Left renal cortex interstitium (tissue), 4 donors: ENCODE measurements around the gene PTPN20. TPM values are rescaled to one million over a fixed set of nuclear protein-coding genes. Genes with fewer than 3 reads are reported as not detected.
A peak's percentile ranks its signal among the peaks of the same experiment; 100 is the strongest.

Experiments used
- DNase-seq, 4 donors: peaks; one replicate each; pipeline ENCODE4 v3.0.0-alpha.2; 2013; ENCODE audit warnings: low read depth in 4 of 4, low spot score in 2 of 4, missing footprints in 1 of 4
- polyA plus RNA-seq, 4 donors: library from polyadenylated mRNA; unstranded; fragments of 120-200 nt; gene quantifications; one replicate each; pipeline ENCODE4 v1.2.1, GENCODE V29; 2013; ENCODE audit not compliant: insufficient read length in 4 of 4

Gene PTPN20
- polyA plus RNA-seq, 4 donors = 1.4 to 4.1 (median 3.3) TPM

GRCh38 chr10:47019155-47020145, 108.2 kb downstream of the PTPN20 start:
- no peak for DNase-seq

- DNase-seq = no peak
Measured at GRCh38 chr10:47020471-47020870, 109.2 kb downstream of the PTPN20 start.

- DNase-seq = no peak
Measured at GRCh38 chr10:47021850-47022249, 110.6 kb downstream of the PTPN20 start.

GRCh38 chr10:47022311-47023131, 111.3 kb downstream of the PTPN20 start:
- no peak for DNase-seq

DNA sequence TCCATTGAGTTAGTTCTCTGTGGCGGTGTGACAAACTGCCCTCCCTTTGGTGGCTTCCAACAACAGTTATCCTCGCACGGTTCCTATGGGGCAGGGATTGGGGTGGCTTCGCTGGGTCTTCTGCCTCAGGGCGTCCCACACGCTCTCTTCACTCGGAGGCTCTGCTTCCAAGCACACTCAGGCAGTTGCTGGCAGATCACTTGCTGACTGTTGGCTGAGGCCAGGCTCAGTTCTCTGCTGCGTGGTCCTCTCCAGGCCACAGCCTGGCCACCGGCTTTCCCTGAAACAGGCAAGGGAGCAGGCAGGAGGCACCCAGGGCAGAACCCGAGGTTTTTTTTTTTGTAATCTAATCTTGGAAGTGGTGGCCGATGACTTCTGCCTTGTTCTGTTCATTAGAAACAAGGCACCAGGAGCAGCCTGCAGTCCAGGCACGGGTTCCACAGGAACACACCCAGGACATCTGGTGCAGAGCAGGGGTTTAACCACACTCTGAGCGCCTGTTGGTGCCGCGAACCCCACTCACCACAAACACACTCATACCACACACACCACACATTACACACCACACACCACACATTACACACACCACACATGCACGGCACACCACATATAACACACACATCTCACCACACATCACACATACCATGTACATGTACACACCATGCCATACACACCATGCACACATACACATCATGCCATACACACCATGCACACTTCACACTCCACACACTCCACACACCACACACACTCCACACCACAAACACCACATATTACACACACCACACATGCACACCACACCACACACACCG, 112.2 kb downstream of the PTPN20 start:
- no peak for DNase-seq

DNA sequence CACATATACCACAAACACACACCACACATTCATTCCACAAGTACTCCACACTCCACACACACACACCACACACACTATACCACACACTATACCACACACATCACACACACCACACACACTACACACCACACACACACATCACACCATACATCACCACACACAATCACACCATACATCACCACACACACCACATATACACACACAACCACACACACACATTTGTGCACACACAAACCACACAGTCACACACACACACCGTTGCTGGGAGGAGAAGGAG, 112.8 kb downstream of the PTPN20 start:
- no peak for DNase-seq

GRCh38 chr10:47024399-47025252, 113.4 kb downstream of the PTPN20 start:
- DNase-seq = peak in 1 of 4 donors; percentile 39

DNA sequence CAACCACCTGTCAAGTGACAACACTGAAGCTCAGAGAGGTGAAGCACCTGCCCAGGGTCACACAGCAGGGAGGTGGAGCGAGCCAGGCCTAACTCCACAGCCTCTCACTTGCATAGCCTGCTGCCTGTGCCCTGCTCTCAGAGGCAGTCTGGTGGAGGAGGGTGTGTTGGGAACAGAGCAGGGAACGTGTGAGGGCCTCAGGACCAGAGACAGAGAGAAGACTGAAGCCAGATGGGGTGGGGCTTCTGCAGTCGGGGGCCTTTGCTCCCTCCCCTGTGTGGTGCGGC, 114.0 kb downstream of the PTPN20 start:
- DNase-seq = no peak

- DNase-seq = no peak
Measured at GRCh38 chr10:47025540-47026300, 114.5 kb downstream of the PTPN20 start.

- no peak for DNase-seq
Measured at GRCh38 chr10:47026301-47027107, 115.3 kb downstream of the PTPN20 start.

- no peak for DNase-seq
Measured at GRCh38 chr10:47027108-47027783, 116.0 kb downstream of the PTPN20 start.

- DNase-seq = no peak
Measured at GRCh38 chr10:47027784-47028260, 116.6 kb downstream of the PTPN20 start.

DNA sequence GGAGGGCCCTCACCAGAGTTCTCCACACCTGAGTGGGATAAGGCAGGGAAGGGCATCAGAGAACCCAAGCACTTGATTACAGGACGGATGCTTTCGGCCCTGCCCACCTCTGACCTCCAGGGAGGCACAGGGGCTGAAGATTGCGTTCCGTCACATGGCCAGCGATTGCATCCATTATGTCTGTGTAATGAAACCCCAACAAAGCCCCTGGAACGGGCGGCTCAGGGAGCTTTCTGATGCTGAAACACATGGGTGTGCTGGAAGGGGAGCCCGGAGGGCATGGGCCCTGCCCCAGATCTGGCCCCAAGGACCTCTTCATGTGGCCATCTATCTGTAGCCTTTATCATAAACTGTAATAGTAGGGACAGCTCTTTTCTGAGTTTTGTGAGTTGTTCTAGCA, 117.2 kb downstream of the PTPN20 start:
- no peak for DNase-seq

- no peak for DNase-seq
Measured at GRCh38 chr10:47029181-47030009, 118.2 kb downstream of the PTPN20 start.

DNA sequence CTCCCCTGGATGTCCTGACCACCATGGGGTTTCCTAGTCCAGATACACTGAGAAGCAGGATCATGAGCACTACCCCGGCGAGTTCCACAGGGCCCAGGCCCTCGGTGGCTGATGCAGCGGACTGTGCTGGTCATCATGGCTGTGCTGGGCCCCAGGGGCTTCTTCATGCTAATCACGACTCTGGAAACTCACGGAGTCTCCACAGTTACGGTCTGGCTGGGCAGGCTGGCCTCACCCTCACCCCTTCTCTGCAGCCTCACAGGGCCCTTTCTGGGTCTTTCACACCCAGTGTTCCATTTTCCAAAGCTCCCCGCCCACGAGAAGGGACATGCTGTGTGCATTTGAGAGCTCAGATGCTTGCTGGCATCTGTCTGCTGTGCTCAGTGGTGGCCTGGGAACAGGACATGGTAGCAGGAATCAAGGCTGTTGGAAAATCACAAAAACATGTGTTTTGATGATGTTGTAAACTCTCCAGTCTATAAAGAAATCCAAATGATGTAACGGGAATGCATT, 119.0 kb downstream of the PTPN20 start:
- DNase-seq = no peak

- no peak for DNase-seq
Measured at GRCh38 chr10:47031211-47031900, 120.1 kb downstream of the PTPN20 start.
